LNCaP clone FGC (cell line): ENCODE measurements around the gene SMAGP.
A peak's percentile ranks its signal among the peaks of the same experiment; 100 is the strongest.
"Not testable (repeated sequence)": the region's sequence is repeated elsewhere in the genome, so short reads cannot be mapped to it uniquely, and the experiment has no call there.

Source experiments
- DNase-seq: peaks from one replicate; pipeline ENCODE4 v3.0.0-alpha.2; 2011; ENCODE audit warnings: low read depth
- H3K4me3 ChIP-seq: 2 replicates; pipeline ENCODE4 v1.5.1; 2011; ENCODE audit warnings: mild to moderate bottlenecking, low read depth, low read length, control low read depth
- CTCF ChIP-seq: IDR thresholded peaks from 2 replicates; pipeline ENCODE4 v1.5.1; 2012; ENCODE audit warnings: mild to moderate bottlenecking; ENCODE audit not compliant: control insufficient read depth, insufficient read depth; ENCODE audit errors: extremely low read depth

The SMAGP gene

GRCh38 chr12:51232642-51233041 lies 37.6 kb downstream of the SMAGP start:
- no peak overlapping the region for H3K4me3 ChIP-seq
- DNase-seq, result peak; percentile 50
- no peak for TF ChIP-seq CTCF

GRCh38 chr12:51229116-51229809 lies 41.0 kb downstream of the SMAGP start:
- DNase-seq, result no peak
- no peak for TF ChIP-seq CTCF
- H3K4me3 ChIP-seq, result no peak overlapping the region

GRCh38 chr12:51227962-51228361 lies 42.3 kb downstream of the SMAGP start:
- DNase-seq, result no peak
- no peak overlapping the region for H3K4me3 ChIP-seq
- no peak for TF ChIP-seq CTCF

- not testable (repeated sequence) for DNase-seq
These were observed 43.1 kb downstream of the SMAGP start for GRCh38 chr12:51227112-51227511.

GRCh38 chr12:51225771-51226170 lies 44.4 kb downstream of the SMAGP start:
- H3K4me3 ChIP-seq, result no peak overlapping the region
- TF ChIP-seq CTCF, result no peak
- DNase-seq, result no peak

More at GRCh38 chr12:51227112-51227511, 43.1 kb downstream of the SMAGP start:
- H3K4me3 ChIP-seq, result not testable (repeated sequence)

- no peak for TF ChIP-seq CTCF
- no peak overlapping the region for H3K4me3 ChIP-seq
- DNase-seq, result no peak
These were observed 45.0 kb downstream of the SMAGP start for GRCh38 chr12:51225234-51225633.

GRCh38 chr12:51224625-51225024 lies 45.6 kb downstream of the SMAGP start:
- DNase-seq, result no peak
- H3K4me3 ChIP-seq, result no peak overlapping the region
- no peak for TF ChIP-seq CTCF
